Non-pigmented ciliary epithelial cell (primary cell): ENCODE measurements around the gene DOC2B.

Experiments
- DNase-seq: peaks from one replicate; pipeline ENCODE4 v3.0.0-alpha.2; 2010; ENCODE audit warnings: low read depth

Gene DOC2B

GRCh38 chr17:162689-163088, 18.8 kb downstream of the DOC2B start:
- DNase-seq, result no peak

GRCh38 chr17:161481-161880, 20.0 kb downstream of the DOC2B start:
- no peak for DNase-seq

- DNase-seq, result no peak
These were observed 21.1 kb downstream of the DOC2B start for GRCh38 chr17:160336-160735.

- no peak for DNase-seq
These were observed 21.8 kb downstream of the DOC2B start for GRCh38 chr17:159609-160008.

- DNase-seq, result no peak
These were observed 23.1 kb downstream of the DOC2B start for GRCh38 chr17:158379-158778.

GRCh38 chr17:157901-158300, 23.5 kb downstream of the DOC2B start:
- no peak for DNase-seq

GRCh38 chr17:156946-157345, 24.5 kb downstream of the DOC2B start:
- no peak for DNase-seq

GRCh38 chr17:156094-156621, 25.3 kb downstream of the DOC2B start:
- DNase-seq, result no peak

GRCh38 chr17:155576-155975, 25.9 kb downstream of the DOC2B start:
- no peak for DNase-seq

GRCh38 chr17:153851-154250, 27.6 kb downstream of the DOC2B start:
- no peak for DNase-seq

- no peak for DNase-seq
These were observed 28.5 kb downstream of the DOC2B start for GRCh38 chr17:152860-153420.

- peak; percentile 8 for DNase-seq
These were observed 29.3 kb downstream of the DOC2B start for GRCh38 chr17:151886-152859.

- DNase-seq, result no peak
These were observed 30.4 kb downstream of the DOC2B start for GRCh38 chr17:151004-151403.

GRCh38 chr17:149897-150584, 31.4 kb downstream of the DOC2B start:
- no peak for DNase-seq

GRCh38 chr17:149231-149630, 32.2 kb downstream of the DOC2B start:
- DNase-seq, result no peak

- no peak for DNase-seq
These were observed 32.7 kb downstream of the DOC2B start for GRCh38 chr17:148757-149156.

GRCh38 chr17:147796-148740, 33.4 kb downstream of the DOC2B start:
- no peak for DNase-seq

- DNase-seq, result no peak
These were observed 34.3 kb downstream of the DOC2B start for GRCh38 chr17:146983-147761.

GRCh38 chr17:146546-146945, 34.9 kb downstream of the DOC2B start:
- no peak for DNase-seq

GRCh38 chr17:145671-146541, 35.5 kb downstream of the DOC2B start:
- no peak for DNase-seq
